Spleen (tissue), 7 donors: ENCODE measurements around the gene CCL22.

Experiments used
- POLR2A ChIP-seq, 3 donors: fragments of 450-650 bp; IDR thresholded peaks; one replicate each; pipeline ENCODE4 v1.5.1; 2017; ENCODE audit warnings: antibody characterized with exemption in 3 of 3, mild to moderate bottlenecking in 1 of 3
- POLR2AphosphoS5 ChIP-seq, 3 donors: sonication (generic); formaldehyde crosslinking; IDR thresholded peaks; one replicate each; pipeline ENCODE4 v1.5.1; 2017; ENCODE audit warnings: antibody characterized with exemption in 3 of 3
- TF ChIP-seq, protein P1 (sequence below), 11 experiments: fragments of 200-600 bp in 7 of 11; fragments of 450-650 bp in 4 of 11; sonication (generic) in 4 of 11; IDR thresholded peaks in 8 of 11; conservative IDR thresholded peaks in 3 of 11; 1 replicate in 7 of 11; 2 replicates in 4 of 11; pipeline versions ENCODE4 v1.4.0 to v1.8.0; 2016 to 2021; ENCODE audit warnings: antibody characterized with exemption in 11 of 11, inconsistent platforms in 4 of 11, mild to moderate bottlenecking in 1 of 11
- donor health status: DM: no; HTN: no; CAD: no; lungs with moderate emphysema.
- donor health status: DM: no; HTN: no; CAD: no.
- donor health status: DM: no; HTN: no; CAD: no.

DNA sequence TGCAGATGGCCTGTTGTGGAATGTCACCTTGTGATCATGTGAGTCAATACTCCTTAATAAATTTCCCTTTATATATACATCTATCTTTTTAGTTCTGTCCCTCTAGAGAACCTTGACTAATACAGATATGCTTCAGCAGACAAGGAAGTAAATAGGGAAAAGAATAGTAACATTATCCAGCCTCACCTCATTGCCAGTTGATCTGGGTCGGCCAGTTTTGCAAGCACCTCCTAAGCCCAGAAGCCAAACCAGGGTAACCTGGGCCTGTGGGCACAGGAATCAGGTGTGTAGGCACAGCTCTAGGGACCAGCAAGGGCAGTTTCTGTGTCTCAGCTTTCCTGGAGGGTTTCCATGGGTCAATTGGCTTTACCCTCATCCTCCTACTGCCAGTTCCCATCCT, 34.1 kb downstream of the CCL22 start:
- TF ChIP-seq, protein P1, sequence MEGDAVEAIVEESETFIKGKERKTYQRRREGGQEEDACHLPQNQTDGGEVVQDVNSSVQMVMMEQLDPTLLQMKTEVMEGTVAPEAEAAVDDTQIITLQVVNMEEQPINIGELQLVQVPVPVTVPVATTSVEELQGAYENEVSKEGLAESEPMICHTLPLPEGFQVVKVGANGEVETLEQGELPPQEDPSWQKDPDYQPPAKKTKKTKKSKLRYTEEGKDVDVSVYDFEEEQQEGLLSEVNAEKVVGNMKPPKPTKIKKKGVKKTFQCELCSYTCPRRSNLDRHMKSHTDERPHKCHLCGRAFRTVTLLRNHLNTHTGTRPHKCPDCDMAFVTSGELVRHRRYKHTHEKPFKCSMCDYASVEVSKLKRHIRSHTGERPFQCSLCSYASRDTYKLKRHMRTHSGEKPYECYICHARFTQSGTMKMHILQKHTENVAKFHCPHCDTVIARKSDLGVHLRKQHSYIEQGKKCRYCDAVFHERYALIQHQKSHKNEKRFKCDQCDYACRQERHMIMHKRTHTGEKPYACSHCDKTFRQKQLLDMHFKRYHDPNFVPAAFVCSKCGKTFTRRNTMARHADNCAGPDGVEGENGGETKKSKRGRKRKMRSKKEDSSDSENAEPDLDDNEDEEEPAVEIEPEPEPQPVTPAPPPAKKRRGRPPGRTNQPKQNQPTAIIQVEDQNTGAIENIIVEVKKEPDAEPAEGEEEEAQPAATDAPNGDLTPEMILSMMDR (IDR thresholded peaks at IDR 0.05 in 8 of 11, conservative IDR thresholded peaks at IDR 0.05 in 3 of 11): no peak
- TF ChIP-seq POLR2A (IDR thresholded peaks at IDR 0.05) (no peak), POLR2AphosphoS5 (IDR thresholded peaks at IDR 0.05) (no peak)
